ENCODE results near the gene TMEM161A.
"Not testable (repeated sequence)": the region's sequence is repeated elsewhere in the genome, so short reads cannot be mapped to it uniquely, and the experiment has no call there.

The TMEM161A gene

GRCh38 chr19:19154768-19155494, 16.7 kb upstream of the TMEM161A start:
- DNase-seq: no peak

DNA sequence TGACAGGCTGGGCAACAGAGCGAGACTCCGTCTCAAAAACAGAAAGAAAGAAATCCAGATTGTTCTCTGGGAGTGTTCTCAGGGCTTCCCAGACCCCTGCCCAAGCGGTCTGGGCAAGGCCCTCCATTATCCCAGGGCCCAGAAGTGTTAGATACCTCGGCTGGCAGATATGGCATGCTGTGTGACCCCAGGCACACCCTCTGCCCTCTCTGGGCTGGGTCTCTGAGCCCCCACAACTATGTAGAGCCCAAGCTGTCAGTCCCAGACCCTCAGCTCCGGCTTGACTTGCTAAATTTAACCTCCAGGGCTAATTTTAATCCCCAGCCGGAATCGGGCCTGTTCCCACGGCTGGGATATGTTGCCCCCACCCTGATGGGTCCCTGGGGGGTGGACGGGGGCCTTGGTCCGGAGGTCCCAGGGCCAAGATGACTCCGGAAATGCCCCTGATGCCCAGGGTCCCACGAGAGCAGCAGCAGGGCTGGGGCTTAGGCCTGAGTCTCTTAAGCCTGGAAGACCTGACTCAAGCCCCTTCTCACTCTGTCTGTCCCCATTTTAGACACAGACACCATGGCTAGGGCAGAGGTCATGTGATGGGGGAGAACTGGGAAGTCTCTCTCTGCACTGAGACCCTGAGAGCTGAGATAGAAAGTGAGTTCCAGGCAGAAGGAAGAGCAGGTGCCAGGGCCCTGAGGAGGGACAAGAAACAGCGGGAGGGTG, 14.5 kb upstream of the TMEM161A start:
- no peak for DNase-seq

DNA sequence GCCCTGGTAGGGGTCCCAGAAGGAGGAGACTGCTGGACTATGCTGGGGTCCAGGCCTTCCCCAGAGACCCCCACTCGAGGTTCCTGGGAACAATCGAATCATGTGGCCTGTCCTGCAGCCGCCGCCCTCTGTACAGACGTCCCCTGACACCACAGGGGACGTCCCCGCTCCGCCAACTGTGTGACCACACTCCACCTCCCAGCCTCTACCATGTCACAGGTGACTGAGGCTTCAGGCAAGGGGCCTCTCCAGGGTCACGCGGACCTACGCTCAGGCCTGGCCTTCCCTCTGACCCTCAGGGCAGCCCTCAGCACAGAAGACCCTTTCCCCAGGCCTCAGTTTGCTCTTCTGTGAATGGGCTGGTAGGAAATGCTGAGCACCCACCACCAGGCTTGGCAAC, 13.1 kb upstream of the TMEM161A start:
- no peak for DNase-seq

GRCh38 chr19:19149435-19149834, 11.2 kb upstream of the TMEM161A start:
- no peak for DNase-seq

DNA sequence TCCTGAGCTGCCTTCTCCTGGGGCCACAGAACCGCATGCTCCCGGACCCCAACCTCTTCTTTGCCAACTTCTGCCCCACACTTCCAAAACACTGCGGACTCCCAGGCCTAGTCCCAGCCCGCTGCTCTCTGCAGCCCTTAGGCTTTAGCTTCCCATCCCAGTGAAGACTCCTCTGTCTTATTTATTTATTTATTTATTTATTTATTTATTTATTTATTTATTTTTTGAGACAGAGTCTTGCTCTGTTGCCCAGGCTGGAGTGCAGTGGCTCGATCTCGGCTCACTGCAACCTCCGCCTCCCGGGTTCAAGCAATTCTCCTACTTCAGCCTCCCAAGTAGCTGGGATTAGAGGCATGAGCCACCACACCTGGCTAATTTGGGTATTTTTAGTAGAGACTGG, 10.2 kb upstream of the TMEM161A start:
- not testable (repeated sequence) for DNase-seq

DNA sequence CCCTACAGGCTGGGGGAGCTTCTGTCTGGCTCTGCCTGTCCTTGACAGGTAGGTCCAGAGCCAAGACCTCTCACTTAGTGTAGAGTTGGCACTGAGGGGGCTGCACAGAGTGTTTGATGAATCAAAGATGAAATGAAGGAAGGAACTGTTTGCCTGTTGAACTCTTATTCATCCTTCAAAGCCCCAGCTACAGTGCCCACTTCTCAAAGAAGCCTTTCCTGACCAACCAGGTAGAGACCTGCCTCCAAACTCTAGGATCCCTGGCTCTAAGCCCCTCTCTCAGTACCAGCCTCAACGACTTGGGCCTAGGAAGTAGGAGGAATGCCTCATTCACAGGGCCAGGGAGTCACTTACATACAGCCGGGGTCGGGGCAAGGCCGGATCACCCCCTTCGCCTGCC, 9.1 kb upstream of the TMEM161A start:
- DNase-seq: no peak

DNA sequence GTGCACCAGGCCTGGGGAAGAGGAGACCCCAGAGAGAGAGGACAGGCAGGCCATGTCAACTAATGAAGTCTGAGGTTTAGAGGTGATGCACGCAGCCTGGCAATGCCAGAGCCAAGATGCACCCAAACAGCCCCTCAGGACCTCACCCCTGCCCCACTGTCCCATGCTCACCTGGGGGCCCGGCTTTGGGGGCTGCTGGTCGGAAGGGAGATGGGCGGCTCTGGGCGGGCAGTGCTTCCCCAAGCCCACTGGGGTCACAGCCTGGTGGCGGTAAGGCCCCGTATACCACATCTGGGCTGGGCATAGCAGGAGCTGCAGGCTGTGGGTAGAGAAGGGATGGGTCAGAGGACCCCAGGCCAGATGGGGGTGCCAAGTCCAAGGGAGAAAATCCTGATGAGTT, 8.6 kb upstream of the TMEM161A start:
- no peak for DNase-seq

GRCh38 chr19:19145684-19146608, 7.7 kb upstream of the TMEM161A start:
- DNase-seq: peak; percentile 23

- no peak for DNase-seq
Measured at GRCh38 chr19:19145281-19145680, 7.0 kb upstream of the TMEM161A start.

- no peak for DNase-seq
Measured at GRCh38 chr19:19142347-19142746, 4.1 kb upstream of the TMEM161A start.

- no peak for DNase-seq
Measured at GRCh38 chr19:19140476-19140875, 2.2 kb upstream of the TMEM161A start.

- DNase-seq: no peak
Measured at GRCh38 chr19:19139876-19140229, 1.6 kb upstream of the TMEM161A start.

- DNase-seq: no peak
Measured at GRCh38 chr19:19137556-19138108, 646 bp downstream of the TMEM161A start.

GRCh38 chr19:19135713-19136112, 2.6 kb downstream of the TMEM161A start:
- not testable (repeated sequence) for DNase-seq

DNA sequence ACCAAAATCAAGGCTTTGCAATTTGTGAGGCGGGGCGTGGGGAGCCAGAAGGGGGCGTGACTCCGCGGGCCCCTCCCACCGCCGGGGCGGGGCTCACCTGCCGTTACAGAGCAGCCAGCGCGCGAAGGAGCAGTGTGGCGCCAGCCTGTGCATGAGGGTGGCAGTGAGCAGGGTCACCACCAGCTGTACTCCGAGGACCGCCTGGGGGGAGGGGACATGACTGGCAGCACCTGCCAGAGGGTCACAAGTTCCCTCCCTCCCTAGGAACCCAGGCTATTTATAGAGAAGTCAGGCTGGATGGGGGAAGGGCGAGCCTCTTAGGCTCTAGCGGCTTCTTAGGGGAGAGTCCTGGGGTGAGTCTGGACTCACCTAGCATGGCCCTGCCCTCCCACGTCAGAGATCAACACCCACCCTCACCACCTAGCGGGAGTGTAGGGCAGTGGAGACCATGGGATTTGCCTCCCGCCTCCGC, 3.6 kb downstream of the TMEM161A start:
- no peak for DNase-seq

DNA sequence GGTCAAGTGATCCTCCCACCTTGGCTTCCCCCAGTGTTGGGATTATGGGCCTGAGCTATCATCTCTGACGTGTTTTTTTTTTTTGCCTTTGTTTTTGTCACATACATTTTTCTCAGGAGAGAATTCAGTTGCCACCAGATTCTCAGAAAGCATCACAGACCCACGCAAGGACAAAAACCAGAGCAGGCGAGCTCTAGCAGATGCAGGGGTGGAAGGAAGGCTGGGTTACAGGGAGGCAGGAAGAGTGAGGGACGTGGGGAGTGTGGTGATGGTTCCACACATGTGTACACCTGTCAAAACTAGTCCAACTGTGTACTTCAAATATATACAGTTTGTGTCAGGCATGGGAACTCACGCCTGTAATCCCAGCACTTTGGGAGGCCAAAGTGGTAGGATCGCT, 4.3 kb downstream of the TMEM161A start:
- no peak for DNase-seq

- DNase-seq: no peak
Measured at GRCh38 chr19:19132912-19133311, 5.4 kb downstream of the TMEM161A start.

DNA sequence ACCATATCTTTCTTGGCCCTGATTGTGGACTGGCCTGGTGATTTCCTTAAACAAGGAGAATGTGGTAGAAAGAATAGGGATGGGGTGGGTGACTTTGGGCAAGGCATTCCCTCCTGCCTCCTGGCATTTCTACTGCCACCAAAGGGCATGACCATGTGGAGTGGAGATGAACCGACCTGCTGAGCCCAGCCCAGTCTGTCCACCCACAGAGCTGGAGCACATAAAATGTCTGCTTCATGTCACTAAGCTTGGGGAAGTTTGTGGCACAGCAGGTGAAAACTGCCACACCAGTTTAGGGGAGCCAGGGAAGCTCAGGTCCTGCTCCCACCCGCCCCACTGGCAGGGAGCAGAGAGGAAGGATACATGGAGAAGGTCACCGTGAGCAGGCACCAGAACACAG, 6.3 kb downstream of the TMEM161A start:
- DNase-seq: no peak

DNA sequence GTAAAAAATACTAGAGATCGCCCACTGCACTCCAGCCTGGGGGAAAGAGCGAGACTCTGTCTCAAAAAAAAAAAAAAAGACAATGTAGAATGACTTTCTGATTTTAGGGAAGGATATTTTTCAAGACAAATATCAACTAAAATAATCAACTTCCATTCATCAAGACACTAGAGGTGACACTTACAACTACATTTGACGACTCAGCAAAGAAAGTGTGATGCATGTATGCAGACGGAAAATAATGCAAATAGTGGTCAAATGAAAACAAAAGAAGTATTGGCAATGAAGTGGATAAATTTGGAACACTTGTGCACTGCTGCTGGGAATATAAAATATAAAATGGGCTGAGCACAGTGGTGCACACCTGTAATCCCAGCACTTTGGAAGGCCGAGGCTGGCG, 12.2 kb downstream of the TMEM161A start:
- no peak for DNase-seq

- no peak for DNase-seq
Measured at GRCh38 chr19:19123386-19123785, 14.9 kb downstream of the TMEM161A start.

DNA sequence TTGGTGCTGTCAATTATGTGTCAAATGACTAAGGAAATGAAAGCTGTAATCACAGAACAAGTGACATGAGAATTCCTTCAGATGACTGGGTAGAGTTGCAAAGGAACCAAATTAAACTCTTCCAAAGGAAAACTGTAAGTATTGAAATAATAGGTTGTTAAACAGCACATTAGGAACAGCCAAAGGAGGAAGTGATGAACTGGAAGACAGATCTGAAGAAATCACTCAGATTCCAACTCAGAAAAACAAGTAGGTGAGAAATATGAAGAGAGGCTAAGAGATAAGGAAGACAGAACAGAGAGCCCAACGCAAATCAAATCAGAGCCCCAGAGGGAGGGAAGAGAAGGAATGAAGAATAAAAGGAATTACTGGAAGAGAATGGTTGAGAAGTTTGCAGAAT, 15.4 kb downstream of the TMEM161A start:
- DNase-seq: no peak

GRCh38 chr19:19121371-19121770, 16.9 kb downstream of the TMEM161A start:
- no peak for DNase-seq
